GM23338 (cell line): ENCODE data around the gene DTNB. TPM values are rescaled to one million over a fixed set of nuclear protein-coding genes. Genes with fewer than 3 reads are reported as not detected.
A peak's percentile ranks its signal among the peaks of the same experiment; 100 is the strongest.

Source experiments
- ATAC-seq: fragments of 200-7000 bp; cut with Tn5 transposase; 3 replicates; pipeline ENCODE4 v1.9.1; 2020
- DNase-seq: peaks from one replicate; pipeline ENCODE4 v3.0.0-alpha.2; 2015; ENCODE audit warnings: low spot score
- H2AFZ ChIP-seq: fragments of 200-600 bp; sonication (generic); 2 replicates; pipeline ENCODE4 v1.8.0; 2016; ENCODE audit warnings: antibody characterized with exemption, mild to moderate bottlenecking, moderate library complexity
- H3F3A ChIP-seq: fragments of 200-600 bp; sonication (generic); replicated peaks from 2 replicates; pipeline ENCODE4 v1.8.0; 2017; ENCODE audit warnings: antibody characterized with exemption, mixed run types, low read depth
- H3K27ac ChIP-seq: fragments of 200-600 bp; sonication (generic); 2 replicates; pipeline ENCODE4 v1.6.1; 2016; ENCODE audit warnings: low read depth
- H3K27me3 ChIP-seq: fragments of 200-600 bp; sonication (generic); 2 replicates; pipeline ENCODE4 v1.8.0; 2016; ENCODE audit warnings: mild to moderate bottlenecking, mixed run types, moderate library complexity; ENCODE audit not compliant: insufficient read depth
- H3K36me3 ChIP-seq: fragments of 200-600 bp; sonication (generic); 2 replicates; pipeline ENCODE4 v1.8.0; 2016; ENCODE audit warnings: mild to moderate bottlenecking; ENCODE audit not compliant: insufficient read depth
- H3K4me1 ChIP-seq: fragments of 200-600 bp; sonication (generic); 2 replicates; pipeline ENCODE4 v1.8.0; 2016; ENCODE audit warnings: mild to moderate bottlenecking, moderate library complexity; ENCODE audit not compliant: insufficient read depth
- H3K4me2 ChIP-seq: fragments of 200-600 bp; sonication (generic); 2 replicates; pipeline ENCODE4 v1.7.1; 2017; ENCODE audit warnings: mixed run types
- H3K4me3 ChIP-seq: fragments of 200-600 bp; sonication (generic); 2 replicates; pipeline ENCODE4 v1.6.1; 2016; ENCODE audit warnings: mixed run types
- H3K79me2 ChIP-seq: fragments of 200-600 bp; sonication (generic); replicated peaks from 2 replicates; pipeline ENCODE4 v1.8.0; 2017; ENCODE audit warnings: mild to moderate bottlenecking; ENCODE audit not compliant: insufficient read depth
- H3K9me2 ChIP-seq: fragments of 200-600 bp; sonication (generic); 2 replicates; pipeline ENCODE4 v1.8.0; 2017; ENCODE audit not compliant: insufficient read depth
- H4K20me1 ChIP-seq: fragments of 200-600 bp; sonication (generic); replicated peaks from 2 replicates; pipeline ENCODE4 v1.8.0; 2017; ENCODE audit warnings: mild to moderate bottlenecking; ENCODE audit not compliant: insufficient read depth
- H3K27ac Mint-ChIP-seq: 2 replicates; pipeline ENCODE4 v1.8.0; 2020; ENCODE audit warnings: inconsistent platforms, mild to moderate bottlenecking, moderate library complexity, mixed read lengths
- H3K27me3 Mint-ChIP-seq: 3 replicates; pipeline ENCODE4 v1.8.0; 2022; ENCODE audit warnings: low read depth, mild to moderate bottlenecking, moderate library complexity, mixed read lengths, inconsistent platforms; ENCODE audit not compliant: insufficient read depth, poor library complexity
- H3K36me3 Mint-ChIP-seq: 3 replicates; pipeline ENCODE4 v1.8.0; 2021; ENCODE audit warnings: low read depth, mild to moderate bottlenecking, inconsistent platforms, moderate library complexity, mixed read lengths
- H3K4me1 Mint-ChIP-seq: 3 replicates; pipeline ENCODE4 v1.8.0; 2020; ENCODE audit warnings: mild to moderate bottlenecking, inconsistent platforms, mixed read lengths
- H3K4me3 Mint-ChIP-seq: 3 replicates; pipeline ENCODE4 v1.8.0; 2021; ENCODE audit warnings: moderate library complexity, mild to moderate bottlenecking, inconsistent platforms, mixed read lengths
- H3K9me3 Mint-ChIP-seq: 3 replicates; pipeline ENCODE4 v1.8.0; 2020; ENCODE audit warnings: moderate library complexity, mild to moderate bottlenecking, inconsistent platforms, mixed read lengths
- ETS1 ChIP-seq: IDR thresholded peaks from 2 replicates; pipeline ENCODE4 v1.6.1; 2016; ENCODE audit warnings: antibody characterized with exemption
- EZH2 ChIP-seq: fragments of 200-600 bp; sonication (generic); IDR thresholded peaks from one replicate; pipeline ENCODE4 v1.8.0; 2017; ENCODE audit warnings: antibody characterized with exemption, mild to moderate bottlenecking, low read depth; ENCODE audit not compliant: unreplicated experiment
- EZH2phosphoT487 ChIP-seq: fragments of 200-600 bp; sonication (generic); IDR thresholded peaks from one replicate; pipeline ENCODE4 v1.8.1; 2018; ENCODE audit warnings: antibody characterized with exemption; ENCODE audit not compliant: unreplicated experiment
- JUNB ChIP-seq: IDR thresholded peaks from one replicate; pipeline ENCODE4 v1.6.1; 2016; ENCODE audit warnings: antibody characterized with exemption; ENCODE audit not compliant: unreplicated experiment
- STAT1 ChIP-seq: IDR thresholded peaks from one replicate; pipeline ENCODE4 v1.6.1; 2016; ENCODE audit warnings: antibody characterized with exemption; ENCODE audit not compliant: unreplicated experiment
- polyA plus RNA-seq: library from polyadenylated mRNA; unstranded; fragments of >200 nt; fragmentation: Nextera tagmentation; extraction: Ambion mirVana; gene quantifications from 2 replicates; pipeline ENCODE4 v1.2.1, GENCODE V29; 2016
- total RNA-seq: library from RNA; depleted of rRNA; stranded (reverse); fragments of >200 nt; shearing (Covaris generic); gene quantifications from 2 replicates; pipeline ENCODE4 v1.2.3, GENCODE V29; 2014
- TF ChIP-seq, protein P1 (sequence below): fragments of 250-450 bp; sonication (Bioruptor Pico); IDR thresholded peaks from 2 replicates; pipeline ENCODE4 v1.5.0; 2020; ENCODE audit warnings: mild to moderate bottlenecking, moderate library complexity

Gene DTNB
- total and polyA plus RNA-seq, 2 experiments from 2014 or later = 22.1 to 29.4 TPM

DNA sequence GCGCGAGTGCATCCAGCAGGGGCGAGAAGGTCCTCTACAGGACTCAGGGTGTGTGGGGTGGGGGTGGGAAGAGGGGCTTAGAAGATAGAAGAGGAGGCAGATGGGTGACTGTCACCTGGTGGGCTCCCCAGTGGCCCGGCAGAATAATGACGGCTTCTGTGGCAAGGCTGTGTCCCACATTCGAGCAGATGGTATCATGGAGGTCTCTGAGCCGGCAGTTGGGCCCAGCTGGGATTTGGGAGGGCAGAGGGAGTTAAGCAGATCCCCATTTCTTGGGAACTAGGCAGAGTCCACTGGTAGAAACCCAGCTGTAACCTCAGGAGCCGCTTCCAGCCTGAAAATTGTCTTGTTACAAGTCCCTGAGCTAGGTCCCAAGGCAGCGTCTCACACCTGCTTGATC is 28.4 kb upstream of the DTNB start:
- Histone ChIP-seq H4K20me1 (no peaks in the 10 kb centered on the region), H3K79me2 (no peaks in the 10 kb centered on the region), H3K4me3 (no peak overlapping the region), H3K36me3 (no peaks in the 10 kb centered on the region), H3K4me1 (peaks cover 14% of the 10 kb centered on the region), H3K9me2 (no peaks in the 10 kb centered on the region), H2AFZ (peak overlapping the region; percentile 52; the same call in 1 of the 2 replicates), H3K27ac (no peak overlapping the region), H3F3A (no peaks in the 10 kb centered on the region), H3K4me2 (no peak overlapping the region), H3K27me3 (no peaks in the 10 kb centered on the region)
- no peaks in the 10 kb centered on the region for H3K27me3 Mint-ChIP-seq
- no peak for TF ChIP-seq EZH2
- TF ChIP-seq EZH2phosphoT487 = no peak
- TF ChIP-seq STAT1 = no peak
- TF ChIP-seq ETS1 = no peak
- no peak for TF ChIP-seq JUNB
- TF ChIP-seq, protein P1, sequence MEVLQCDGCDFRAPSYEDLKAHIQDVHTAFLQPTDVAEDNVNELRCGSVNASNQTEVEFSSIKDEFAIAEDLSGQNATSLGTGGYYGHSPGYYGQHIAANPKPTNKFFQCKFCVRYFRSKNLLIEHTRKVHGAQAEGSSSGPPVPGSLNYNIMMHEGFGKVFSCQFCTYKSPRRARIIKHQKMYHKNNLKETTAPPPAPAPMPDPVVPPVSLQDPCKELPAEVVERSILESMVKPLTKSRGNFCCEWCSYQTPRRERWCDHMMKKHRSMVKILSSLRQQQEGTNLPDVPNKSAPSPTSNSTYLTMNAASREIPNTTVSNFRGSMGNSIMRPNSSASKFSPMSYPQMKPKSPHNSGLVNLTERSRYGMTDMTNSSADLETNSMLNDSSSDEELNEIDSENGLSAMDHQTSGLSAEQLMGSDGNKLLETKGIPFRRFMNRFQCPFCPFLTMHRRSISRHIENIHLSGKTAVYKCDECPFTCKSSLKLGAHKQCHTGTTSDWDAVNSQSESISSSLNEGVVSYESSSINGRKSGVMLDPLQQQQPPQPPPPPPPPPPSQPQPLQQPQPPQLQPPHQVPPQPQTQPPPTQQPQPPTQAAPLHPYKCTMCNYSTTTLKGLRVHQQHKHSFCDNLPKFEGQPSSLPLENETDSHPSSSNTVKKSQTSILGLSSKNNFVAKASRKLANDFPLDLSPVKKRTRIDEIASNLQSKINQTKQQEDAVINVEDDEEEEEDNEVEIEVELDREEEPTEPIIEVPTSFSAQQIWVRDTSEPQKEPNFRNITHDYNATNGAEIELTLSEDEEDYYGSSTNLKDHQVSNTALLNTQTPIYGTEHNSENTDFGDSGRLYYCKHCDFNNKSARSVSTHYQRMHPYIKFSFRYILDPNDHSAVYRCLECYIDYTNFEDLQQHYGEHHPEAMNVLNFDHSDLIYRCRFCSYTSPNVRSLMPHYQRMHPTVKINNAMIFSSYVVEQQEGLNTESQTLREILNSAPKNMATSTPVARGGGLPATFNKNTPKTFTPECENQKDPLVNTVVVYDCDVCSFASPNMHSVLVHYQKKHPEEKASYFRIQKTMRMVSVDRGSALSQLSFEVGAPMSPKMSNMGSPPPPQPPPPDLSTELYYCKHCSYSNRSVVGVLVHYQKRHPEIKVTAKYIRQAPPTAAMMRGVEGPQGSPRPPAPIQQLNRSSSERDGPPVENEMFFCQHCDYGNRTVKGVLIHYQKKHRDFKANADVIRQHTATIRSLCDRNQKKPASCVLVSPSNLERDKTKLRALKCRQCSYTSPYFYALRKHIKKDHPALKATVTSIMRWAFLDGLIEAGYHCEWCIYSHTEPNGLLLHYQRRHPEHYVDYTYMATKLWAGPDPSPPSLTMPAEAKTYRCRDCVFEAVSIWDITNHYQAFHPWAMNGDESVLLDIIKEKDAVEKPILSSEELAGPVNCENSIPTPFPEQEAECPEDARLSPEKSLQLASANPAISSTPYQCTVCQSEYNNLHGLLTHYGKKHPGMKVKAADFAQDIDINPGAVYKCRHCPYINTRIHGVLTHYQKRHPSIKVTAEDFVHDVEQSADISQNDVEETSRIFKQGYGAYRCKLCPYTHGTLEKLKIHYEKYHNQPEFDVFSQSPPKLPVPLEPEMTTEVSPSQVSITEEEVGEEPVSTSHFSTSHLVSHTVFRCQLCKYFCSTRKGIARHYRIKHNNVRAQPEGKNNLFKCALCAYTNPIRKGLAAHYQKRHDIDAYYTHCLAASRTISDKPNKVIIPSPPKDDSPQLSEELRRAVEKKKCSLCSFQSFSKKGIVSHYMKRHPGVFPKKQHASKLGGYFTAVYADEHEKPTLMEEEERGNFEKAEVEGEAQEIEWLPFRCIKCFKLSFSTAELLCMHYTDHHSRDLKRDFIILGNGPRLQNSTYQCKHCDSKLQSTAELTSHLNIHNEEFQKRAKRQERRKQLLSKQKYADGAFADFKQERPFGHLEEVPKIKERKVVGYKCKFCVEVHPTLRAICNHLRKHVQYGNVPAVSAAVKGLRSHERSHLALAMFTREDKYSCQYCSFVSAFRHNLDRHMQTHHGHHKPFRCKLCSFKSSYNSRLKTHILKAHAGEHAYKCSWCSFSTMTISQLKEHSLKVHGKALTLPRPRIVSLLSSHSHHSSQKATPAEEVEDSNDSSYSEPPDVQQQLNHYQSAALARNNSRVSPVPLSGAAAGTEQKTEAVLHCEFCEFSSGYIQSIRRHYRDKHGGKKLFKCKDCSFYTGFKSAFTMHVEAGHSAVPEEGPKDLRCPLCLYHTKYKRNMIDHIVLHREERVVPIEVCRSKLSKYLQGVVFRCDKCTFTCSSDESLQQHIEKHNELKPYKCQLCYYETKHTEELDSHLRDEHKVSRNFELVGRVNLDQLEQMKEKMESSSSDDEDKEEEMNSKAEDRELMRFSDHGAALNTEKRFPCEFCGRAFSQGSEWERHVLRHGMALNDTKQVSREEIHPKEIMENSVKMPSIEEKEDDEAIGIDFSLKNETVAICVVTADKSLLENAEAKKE = no peak
- peaks cover 14% of the 10 kb centered on the region for H3K9me3 Mint-ChIP-seq
- 0 out of 3 replicates have a peak, but pooled peaks cover 2% of the 10 kb centered on the region for H3K4me1 Mint-ChIP-seq
- DNase-seq (no peak), ATAC-seq (no peak)
- H3K27ac Mint-ChIP-seq = no peak overlapping the region
- peaks cover 9% of the 10 kb centered on the region; the same call in 1 of the 3 replicates for H3K36me3 Mint-ChIP-seq
- H3K4me3 Mint-ChIP-seq = no peak overlapping the region
